Amniotic epithelial cell (primary cell): Measurements from ENCODE around the gene PTPN13.

Source experiments
- DNase-seq: peaks from one replicate; pipeline ENCODE4 v3.0.0-alpha.2; 2010; ENCODE audit warnings: low read depth

The PTPN13 gene, protein sequence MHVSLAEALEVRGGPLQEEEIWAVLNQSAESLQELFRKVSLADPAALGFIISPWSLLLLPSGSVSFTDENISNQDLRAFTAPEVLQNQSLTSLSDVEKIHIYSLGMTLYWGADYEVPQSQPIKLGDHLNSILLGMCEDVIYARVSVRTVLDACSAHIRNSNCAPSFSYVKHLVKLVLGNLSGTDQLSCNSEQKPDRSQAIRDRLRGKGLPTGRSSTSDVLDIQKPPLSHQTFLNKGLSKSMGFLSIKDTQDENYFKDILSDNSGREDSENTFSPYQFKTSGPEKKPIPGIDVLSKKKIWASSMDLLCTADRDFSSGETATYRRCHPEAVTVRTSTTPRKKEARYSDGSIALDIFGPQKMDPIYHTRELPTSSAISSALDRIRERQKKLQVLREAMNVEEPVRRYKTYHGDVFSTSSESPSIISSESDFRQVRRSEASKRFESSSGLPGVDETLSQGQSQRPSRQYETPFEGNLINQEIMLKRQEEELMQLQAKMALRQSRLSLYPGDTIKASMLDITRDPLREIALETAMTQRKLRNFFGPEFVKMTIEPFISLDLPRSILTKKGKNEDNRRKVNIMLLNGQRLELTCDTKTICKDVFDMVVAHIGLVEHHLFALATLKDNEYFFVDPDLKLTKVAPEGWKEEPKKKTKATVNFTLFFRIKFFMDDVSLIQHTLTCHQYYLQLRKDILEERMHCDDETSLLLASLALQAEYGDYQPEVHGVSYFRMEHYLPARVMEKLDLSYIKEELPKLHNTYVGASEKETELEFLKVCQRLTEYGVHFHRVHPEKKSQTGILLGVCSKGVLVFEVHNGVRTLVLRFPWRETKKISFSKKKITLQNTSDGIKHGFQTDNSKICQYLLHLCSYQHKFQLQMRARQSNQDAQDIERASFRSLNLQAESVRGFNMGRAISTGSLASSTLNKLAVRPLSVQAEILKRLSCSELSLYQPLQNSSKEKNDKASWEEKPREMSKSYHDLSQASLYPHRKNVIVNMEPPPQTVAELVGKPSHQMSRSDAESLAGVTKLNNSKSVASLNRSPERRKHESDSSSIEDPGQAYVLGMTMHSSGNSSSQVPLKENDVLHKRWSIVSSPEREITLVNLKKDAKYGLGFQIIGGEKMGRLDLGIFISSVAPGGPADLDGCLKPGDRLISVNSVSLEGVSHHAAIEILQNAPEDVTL (N-terminal part only)

DNA sequence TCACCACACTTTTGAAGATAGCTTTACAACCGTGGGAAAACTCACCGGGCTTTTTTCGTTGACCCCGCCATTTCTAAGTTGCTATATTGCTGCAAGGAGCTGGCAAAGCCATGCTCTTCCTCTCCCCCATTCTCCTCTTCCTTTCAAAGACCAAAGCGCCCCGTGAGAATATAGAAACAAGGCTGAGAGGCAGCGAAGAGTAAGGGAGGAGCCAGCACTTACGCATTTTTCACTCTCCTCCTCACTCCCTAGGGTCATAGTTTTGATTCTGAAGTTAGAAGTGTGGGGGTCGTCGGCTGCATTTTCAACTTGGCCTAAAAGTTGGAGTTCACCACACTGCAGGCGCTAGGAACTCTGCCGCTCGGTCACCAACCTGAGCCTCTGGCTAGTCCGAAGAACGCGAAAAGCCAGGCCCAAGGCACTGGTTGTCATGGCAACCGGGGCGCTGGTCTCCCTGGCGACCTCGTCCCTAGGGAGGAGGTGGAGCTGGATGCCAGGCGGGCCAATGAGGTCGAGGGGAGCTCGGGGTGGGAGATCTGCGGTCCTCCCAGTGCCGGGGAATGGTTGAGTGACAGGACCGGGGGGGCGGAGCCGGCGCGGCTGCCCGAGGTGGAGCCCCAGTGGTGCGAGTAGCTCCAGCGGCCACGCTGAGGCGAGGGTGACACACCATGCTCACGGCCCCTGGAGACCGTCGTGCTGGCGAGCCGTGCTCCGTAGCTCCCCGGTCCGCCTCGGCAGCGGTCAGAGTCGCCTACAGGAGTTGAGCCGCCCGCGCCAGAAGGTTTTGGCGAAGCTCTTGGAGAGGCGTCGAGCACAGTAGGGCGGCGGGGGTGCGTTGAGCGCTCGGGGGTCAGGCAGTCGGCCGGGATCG, at the start of gene PTPN13:
Gene PTPN13 (plus strand): TSS at position 628 of the 871 bp plus-strand sequence. CDS start 40,942 bp downstream, outside the sequence.
- DNase-seq = peak; percentile 98

DNA sequence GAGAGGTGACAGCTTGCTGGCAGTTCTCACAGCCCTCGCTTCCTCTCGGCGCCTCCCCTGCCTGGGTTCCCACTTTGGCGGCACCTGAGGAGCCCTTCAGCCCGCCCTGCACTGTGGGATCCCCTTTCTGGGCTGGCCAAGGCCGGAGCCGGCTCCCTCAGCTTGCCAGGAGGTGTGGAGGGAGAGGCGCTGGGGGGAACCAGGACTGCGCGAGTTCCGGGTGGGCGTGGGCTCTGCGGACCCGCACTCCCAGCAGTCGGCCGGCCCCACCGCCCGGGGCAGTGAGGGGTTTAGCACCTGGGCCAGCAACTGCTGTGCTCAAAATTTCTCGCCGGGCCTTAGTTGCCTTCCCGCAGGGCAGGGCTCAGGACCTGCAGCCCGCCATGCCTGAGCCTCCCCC, 47.0 kb upstream of the PTPN13 start:
- DNase-seq = no peak

GRCh38 chr4:86549163-86549788, 44.8 kb upstream of the PTPN13 start:
- peak; percentile 34 for DNase-seq

DNA sequence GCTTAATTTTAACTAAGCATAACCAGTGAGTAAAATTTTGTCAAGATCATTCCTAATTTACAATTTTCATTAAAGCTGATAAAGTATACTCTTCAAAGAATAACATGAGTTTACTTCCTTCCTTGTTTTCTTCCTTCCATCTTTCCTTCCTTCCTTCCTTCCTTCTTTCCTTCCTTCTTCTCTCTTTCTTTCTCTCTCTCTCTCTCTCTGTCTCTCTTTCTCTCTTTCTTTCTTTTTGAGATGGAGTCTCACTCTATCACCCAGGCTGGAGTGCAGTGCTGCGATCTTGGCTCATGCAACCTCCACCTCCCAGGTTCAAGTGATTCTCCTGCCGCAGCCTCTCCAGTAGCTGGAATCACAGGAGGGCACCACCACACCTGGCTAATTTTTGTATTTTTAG, 42.7 kb upstream of the PTPN13 start:
- DNase-seq = no peak

- DNase-seq = no peak
Measured at GRCh38 chr4:86554646-86555045, 39.5 kb upstream of the PTPN13 start.

DNA sequence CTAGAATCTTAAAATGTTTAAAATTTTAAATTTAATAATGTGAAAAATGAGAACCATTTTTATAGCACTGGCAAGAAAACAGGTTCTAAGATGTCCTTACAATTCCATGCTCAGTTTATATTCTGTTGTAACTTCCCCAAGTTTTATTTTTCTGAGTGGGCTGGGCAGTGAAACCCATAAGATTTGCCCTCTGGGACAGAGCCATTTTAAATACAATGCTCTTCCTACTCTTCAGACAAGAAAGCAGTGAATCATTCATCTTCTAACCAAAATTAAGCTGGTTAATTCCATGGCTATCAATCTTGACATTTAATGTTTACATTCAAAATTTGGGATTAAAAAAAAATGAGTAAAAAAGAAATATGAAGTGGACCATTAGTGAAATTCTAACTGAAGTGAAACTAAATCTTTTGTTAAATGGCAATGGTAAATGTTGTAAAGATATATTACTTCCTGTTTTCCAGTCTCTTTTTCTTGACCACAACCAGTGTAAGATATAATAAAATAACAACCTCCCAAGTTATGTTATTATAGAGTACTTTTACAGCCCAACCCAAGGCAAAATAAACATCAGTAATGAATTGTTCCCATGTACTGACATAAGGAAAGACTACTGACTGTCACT, 37.2 kb upstream of the PTPN13 start:
- peak; percentile 7 for DNase-seq

DNA sequence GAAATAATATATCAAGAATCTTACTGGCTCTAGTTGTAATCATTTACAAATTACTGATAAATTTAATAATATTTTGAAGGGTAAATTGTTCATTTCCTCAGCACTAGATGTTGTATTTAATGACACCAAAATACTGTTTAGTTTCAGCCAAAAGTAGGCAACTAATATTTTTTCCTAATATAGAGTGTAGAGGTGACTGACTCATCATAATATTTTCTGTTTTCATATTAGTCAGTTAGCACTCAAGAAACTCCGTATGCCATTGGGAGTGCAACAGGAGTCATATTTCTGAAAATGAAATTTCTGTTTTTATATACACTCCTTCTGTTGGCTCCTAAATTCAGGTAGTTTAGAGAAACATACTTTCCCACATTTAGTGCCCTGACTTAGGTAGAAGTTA, 36.6 kb upstream of the PTPN13 start:
- peak; percentile 4 for DNase-seq

DNA sequence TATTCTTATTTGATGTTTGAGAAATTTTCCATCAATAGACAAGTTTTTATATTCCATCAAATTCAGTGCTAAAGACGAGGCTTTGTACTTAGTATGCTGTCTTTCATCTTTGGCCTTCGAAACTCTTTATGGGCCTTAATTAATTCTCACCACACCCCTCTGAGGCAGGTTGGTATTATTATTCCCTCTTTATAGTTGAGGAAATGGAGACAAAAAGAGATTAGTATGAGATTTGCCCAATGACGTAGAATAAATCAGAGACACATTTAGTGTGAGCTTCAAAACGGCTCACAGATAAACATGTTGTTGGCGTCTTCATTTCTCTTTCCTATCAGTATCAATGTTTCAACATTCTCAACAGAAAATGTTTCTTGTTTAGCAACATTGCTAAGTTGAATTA, 35.9 kb upstream of the PTPN13 start:
- no peak for DNase-seq

- peak; percentile 6 for DNase-seq
Measured at GRCh38 chr4:86558797-86559196, 35.3 kb upstream of the PTPN13 start.

GRCh38 chr4:86560447-86560846, 33.7 kb upstream of the PTPN13 start:
- DNase-seq = peak; percentile 39

DNA sequence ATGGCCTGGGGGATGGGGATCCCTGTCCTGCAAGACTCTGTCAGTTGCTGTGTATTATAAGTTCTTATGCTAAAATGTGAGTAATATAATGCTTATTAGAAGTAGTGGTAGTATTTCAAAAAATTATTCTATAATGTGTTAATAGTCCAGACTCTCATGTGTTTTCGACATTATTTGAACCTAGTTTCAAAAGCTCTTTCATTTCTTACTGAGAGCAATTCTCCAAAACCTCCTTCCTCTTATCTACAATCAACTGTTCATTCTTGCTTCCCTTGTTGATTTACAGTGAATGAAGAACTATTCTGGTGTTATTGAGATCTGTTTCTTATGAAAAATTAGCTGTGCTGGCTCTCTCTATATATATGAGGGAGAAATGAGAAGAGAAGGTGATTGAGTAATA, 32.9 kb upstream of the PTPN13 start:
- no peak for DNase-seq

- peak; percentile 54 for DNase-seq
Measured at GRCh38 chr4:86563416-86563815, 30.7 kb upstream of the PTPN13 start.

DNA sequence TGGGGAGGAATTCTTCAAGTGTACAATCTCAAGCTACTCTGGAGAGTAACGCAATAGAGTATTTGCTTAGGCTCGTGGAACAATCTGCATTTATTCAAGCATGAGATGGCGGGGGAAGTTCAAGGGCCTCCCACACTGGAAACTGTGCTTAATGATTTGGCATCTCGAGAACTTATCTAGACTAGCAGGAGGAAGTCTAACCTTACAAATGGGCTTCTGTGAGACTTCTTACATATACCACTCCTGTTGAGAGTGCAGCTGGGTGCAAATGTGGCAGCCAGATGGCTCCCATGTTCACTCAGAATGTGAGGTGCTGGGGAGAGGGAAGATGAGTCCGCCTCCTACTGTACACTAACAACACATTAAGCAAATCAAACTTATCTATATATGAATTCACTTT, 29.3 kb upstream of the PTPN13 start:
- no peak for DNase-seq

DNA sequence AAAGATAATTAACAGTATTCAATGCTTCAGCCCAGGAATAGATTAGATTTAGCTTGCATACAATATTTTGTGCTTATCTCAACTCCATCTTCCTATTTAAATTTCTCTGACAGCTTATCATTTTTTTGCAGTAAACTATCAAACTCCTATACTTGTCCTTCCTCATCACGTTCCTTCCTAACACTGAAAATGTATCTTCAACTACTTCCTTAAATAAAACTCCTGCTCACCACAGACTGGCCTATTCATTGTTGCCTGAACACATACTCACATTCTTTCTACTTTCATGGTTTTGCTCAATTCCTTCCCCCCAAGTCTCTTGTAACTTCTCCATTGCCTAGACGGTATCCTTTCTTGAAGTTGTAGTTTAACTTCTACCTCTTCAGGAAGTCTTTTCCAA, 28.5 kb upstream of the PTPN13 start:
- no peak for DNase-seq

DNA sequence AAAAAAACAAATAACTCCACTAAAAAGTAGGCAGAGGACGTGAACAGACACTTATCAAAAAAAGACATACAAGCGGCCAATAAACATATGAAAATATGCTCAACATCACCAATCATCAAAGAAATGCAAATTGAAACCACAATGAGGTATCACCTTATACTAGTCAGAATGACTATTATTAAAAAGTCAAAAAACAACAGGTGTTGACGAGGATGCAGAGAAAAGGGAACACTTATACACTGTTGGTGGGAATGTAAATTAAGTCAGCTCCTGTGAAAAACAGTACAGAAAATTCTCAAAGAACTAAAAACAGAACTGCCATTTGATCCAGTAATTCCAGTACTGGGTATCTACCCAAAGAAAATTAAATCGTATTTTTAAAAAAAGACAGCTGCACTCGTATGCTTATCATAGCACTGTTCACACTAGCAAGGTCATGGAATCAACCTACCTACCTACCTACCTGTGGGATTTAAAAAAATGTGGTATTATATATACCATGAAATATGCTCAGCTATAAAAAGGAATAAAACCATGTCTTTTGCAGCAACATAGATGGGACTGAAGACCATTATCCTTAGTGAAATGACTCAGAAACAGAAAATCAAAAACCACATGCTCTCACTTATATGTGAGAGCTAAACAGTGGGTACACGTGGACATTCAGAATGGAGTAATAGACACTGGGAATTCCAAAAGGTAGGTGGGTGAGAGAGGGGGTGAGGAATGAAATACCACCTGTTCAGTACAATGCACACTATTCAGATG, 24.8 kb upstream of the PTPN13 start:
- DNase-seq = no peak

GRCh38 chr4:86579941-86580340, 14.2 kb upstream of the PTPN13 start:
- no peak for DNase-seq

DNA sequence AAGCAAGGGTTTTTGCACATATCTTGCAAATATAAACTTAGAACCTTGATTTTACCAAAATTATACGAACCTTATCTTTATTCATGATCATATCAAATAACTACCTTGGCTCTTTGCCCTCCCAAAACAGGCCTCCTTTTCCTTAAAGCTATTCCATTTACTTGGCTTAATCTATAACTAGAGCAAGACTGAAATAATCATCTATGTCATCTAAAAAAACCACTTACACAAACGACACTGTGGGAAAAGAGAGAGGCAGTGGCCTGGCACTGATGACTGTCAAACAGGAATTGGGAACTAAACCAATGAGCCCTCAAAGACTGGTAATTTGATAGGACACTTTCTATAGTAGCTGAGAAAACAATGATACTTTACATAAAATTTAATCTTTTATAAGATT, 11.7 kb upstream of the PTPN13 start:
- DNase-seq = no peak

- DNase-seq = no peak
Measured at GRCh38 chr4:86586160-86586572, 7.9 kb upstream of the PTPN13 start.

GRCh38 chr4:86586626-86587380, 7.3 kb upstream of the PTPN13 start:
- no peak for DNase-seq
